Posterior cingulate gyrus (tissue), 11 donors: ENCODE results near the gene MYO10.

Experiments
- DNase-seq, 10 donors: peaks; one replicate each; pipeline versions ENCODE4 v3.0.0 to v3.0.0-alpha.2; 2020 to 2021; ENCODE audit warnings: mixed read lengths in 3 of 10
- intact Hi-C: fragments of 100-400 bp; cut with DNase I; formaldehyde crosslinking; loops from one replicate; pipeline ENCODE4 v1.15.1; 2023

Gene MYO10

DNA sequence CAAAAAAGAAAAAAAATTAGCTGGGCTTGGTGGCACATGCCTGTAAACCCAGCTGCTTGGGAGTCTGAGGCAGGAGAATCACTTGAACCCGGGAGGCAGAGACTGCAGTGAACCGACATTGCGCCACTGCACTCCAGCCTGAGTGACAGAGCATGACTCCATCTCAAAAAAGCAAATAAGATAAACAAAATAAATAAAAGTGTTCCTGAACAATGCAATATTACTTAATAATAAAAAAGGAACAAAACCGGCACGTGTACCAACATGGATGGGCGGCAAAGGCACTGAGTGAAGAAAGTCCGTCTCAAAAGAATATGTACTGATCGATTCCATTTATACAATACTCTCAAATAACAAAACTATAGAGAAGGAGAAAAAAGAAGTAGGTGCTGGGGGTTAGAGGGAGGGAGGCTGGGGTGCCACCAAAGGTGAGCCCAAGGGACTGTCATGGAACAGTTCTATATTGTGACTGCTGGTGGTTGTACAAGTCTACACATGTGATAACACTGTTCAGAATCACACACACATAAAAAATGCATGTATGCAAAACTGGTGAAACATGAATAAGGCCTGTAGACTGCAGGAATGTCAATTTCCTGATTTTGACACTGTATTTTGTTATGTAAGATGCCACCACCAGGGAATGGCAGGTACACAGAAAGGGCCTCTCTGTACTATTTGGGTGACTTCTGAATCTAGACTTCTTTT, 15.8 kb downstream of the MYO10 start:
- intact Hi-C loops, result no loop called here
- DNase-seq, result no peak

- DNase-seq, result no peak
- intact Hi-C loops, result no loop called here
Observed at GRCh38 chr5:16918891-16919671, 17.0 kb downstream of the MYO10 start.

DNA sequence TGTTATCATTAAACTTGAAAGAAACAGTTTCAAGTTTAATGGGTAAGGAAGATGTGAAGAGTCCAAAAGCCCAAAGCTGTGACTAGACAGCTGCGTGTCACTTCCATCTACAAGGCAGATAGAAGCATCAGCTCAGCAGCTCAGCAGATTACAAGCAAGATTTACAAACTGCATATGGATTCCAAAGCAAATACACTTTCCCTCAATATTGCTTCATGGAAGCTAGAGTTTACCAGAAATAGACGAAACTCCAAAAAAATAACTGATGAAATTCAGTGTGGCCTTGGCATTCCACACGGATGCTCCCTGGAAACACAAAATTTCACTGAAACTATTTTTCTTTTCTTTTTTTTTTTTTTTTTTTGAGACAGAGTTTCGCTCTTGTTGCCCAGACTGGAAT, 17.9 kb downstream of the MYO10 start:
- intact Hi-C loops, result no loop called here
- DNase-seq, result no peak

DNA sequence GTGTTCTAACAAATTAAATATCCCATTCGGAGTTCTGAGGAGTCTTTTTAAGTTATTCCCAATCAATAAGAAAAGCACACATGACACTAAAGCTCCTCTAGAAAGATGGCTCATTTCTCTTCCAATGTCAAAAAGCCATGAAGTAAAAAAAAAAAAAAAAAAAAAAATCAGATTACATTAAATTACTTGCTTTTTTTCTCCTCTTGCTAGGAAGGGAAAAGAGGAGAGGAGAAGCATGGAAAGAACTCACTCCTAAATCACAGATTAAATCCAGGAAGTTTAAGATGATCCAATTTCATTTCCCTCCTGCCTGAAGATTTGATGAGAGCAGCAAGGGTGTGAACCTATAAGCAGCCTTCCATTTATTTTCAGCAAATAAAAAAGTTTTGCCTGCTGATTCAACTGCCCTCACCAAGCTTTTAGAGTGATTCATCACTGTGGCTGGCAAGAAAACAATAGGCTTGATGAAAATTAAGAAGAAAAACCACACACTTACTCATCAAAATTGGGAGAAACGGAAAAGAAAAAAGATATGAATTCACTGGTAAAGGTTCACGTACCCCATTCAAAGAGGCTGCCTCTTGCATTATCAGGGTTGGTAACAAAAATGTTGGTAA, 19.7 kb downstream of the MYO10 start:
- DNase-seq, result no peak
- intact Hi-C loops, result no loop called here

DNA sequence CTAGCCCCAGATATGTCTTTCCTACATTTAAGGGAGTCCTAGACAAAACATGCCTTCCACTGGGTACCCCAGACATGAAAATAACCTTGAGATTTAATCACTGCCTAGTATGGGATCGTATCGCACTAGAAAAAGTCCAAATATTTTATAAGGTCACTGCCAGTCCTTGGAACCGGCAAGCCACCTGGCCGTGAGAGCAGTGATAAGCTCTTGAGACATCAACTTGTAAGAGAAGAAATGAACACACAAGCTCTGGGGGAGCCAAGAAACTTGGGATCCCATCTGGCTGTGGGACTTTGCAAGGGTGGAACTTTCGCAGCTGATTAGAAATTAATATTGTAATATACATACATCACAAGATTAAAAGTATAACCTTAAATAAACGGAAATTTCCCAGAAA, 21.5 kb downstream of the MYO10 start:
- no peak for DNase-seq
- intact Hi-C loops, result no loop called here

DNA sequence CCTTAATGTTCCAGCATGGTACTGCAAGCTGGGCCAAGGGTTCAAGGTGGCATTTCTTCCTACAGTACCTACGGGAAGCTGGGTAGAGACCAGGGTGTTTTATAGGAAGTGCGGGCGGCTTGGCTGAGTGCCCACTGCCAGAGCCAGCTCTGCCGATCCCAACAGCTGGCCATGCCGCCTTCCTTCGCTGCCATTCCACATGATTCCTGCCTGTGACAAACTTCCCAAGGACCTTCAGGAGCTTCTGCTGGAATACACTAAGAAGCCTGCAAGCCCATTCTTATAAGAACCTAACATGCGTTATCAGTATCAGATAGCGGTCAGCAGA, 22.0 kb downstream of the MYO10 start:
- intact Hi-C loops, result no loop called here
- no peak for DNase-seq

DNA sequence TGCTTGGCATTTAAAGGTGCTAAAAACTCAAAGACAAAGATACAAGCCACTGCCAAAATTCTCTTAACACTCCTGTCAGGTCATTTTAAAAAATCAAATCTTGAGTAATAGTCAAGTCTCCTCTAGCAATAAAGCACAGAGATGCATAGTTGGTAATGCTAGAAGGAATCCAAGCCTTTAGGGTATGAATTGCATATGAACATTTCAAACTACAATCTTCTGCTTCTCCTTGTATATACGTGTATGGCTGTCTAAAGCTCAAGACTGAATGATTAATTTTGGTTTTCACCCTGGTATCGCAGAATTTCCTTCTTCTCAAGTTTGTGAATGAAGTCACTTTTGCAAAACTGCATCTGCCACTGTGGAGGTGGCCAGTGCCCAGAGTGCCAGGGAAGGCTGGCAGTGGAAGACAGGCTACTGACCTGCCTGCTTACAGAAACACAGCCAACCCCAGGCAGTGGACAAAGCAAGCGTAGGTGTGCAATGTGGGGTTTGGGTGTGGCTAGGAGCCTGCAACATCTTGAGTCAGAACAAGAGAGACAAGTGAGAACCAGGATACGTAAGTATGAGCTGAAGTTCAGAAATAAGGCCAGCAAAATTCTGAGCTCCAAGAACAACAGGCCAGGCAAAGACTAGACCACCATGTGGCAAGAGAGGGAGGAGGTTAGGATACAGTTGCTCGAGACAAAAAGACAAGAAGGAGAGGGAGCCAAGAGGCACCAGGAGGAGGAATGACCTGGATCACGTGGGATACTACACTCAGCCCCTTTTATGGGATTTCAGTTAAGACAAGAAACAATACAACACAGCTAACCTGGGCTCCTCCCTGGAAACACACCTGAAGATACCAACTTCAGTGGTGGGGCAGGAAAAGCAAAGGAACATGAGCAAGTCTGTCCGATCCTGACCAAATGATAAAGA, 22.6 kb downstream of the MYO10 start:
- DNase-seq, result peak in 2 of 10 donors; percentile 19 to 77
- intact Hi-C loops, result no loop called here

- DNase-seq, result no peak
- intact Hi-C loops, result no loop called here
Observed at GRCh38 chr5:16912080-16912479, 24.0 kb downstream of the MYO10 start.

GRCh38 chr5:16909464-16909863, 26.6 kb downstream of the MYO10 start:
- no peak for DNase-seq
- intact Hi-C loops, result no loop called here

GRCh38 chr5:16907270-16907669, 28.8 kb downstream of the MYO10 start:
- no peak for DNase-seq
- intact Hi-C loops, result no loop called here

DNA sequence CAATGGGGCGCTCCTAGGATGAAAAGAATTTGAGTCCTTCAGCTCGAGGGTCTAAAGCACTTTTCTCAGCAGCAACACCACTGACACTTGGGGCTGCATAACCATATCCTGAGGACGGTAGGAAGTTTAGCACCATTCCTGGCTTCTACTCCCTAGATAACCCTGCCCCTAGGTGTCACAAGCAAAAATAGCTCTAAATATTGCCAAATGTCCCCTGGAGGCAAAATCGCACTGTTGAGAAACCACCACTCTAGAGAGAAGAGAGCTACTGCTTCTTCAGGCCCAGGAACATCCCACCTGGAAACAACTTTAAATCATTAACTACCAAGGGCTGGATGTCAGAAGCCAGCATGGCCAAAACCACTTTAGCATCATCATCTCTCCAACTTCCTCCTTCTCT, 29.8 kb downstream of the MYO10 start:
- no peak for DNase-seq
- intact Hi-C loops, result no loop called here

DNA sequence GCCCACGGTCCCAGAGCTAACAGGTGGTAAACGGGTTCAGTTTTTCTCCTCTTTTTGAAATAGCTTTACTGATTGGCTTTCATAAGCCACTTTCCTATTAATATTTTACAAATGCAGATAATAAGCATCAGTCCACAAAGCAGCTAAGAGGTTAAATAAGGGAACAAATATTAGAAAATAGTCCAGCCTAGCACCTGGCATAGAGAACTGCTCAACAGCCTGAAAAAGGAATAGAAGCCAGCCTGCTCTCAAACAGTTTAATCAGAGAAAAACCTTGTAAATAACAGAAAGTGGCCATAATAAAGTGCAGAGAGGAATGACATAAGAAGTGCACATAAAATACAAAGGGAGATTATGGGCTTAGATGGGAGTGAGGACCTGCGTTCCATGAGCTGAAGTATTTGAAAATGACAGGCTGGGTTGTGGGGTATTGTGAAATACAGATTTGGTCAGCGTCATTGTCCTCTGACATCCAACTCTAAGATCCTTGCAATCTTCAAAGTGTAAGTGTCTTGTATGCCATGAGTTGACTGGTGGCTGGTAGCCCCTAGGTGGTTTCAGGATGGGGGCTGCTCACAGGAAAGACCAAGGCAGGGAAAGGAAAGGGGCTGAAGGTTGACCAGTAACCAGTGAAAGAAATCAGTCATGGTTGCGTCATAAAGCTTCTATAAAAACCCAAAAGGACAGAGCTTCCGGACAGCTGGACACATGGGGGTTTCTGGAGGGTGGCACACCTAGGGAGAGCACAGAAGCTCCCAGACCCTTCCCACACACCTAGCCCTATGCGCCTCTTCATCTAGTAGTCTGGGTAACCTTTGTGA, 32.4 kb downstream of the MYO10 start:
- intact Hi-C loops, result no loop called here
- no peak for DNase-seq

- DNase-seq, result no peak
- intact Hi-C loops, result no loop called here
Observed at GRCh38 chr5:16902846-16903245, 33.2 kb downstream of the MYO10 start.

- intact Hi-C loops, result no loop called here
- no peak for DNase-seq
Observed at GRCh38 chr5:16901021-16901644, 35.0 kb downstream of the MYO10 start.

DNA sequence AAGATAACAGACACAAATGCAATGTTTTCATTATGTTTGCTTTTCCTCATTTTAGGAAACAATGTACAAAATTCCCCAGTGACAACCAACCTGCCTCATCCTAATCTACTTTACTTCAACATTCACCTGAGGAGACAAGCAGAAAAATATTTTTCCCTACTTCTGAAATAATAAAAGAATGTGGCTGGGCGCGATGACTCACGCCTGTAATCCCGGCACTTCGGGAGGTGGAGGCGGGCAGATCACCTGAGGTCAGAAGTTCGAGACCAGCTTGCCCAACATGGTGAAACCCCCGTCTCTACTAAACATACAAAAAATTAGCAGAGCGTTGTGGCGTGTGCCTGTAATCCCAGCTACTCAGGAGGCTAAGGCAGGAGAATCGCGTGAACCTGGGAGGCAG, 36.9 kb downstream of the MYO10 start:
- intact Hi-C loops, result no loop called here
- no peak for DNase-seq

DNA sequence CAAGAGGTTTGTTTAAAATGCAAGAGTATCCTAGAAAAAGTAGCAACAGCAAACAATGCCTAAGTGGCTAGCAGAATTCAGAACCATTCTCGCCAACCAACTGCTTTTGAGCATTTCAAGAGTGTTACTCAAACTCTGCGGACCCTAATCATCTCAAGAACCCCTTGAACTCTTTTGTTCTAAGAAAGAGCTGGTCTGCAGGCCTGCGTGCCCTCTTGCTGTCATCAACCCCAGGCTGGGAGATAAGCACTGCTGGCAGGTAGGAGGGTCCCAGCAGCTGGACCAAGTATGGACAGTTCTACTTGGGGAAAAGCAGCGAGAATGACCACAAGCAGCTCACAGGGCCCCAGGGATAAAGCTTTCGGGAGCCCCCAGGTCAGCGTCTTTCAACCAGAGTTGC, 38.3 kb downstream of the MYO10 start:
- intact Hi-C loops, result no loop called here

DNA sequence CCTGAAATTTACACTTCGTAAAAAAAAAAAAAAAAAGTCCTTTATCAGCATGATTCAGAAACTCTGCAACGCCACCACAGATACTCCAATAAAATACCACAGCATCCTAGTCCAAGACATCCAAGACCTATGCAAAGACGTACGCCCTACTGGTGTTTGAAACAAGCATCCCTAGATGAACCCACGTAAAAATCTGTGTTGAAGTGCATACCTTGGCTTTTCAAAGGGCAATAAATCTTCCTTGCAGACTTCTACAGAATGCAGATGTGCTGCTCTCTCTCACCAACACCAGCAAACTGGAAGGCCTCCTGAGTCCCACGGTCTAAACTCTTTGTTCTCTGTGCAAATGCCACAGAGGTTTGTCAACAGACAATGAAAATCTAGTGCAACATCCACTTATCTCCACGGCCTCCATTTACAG, 38.8 kb downstream of the MYO10 start:
- DNase-seq, result no peak
- intact Hi-C loops, result no loop called here

More for the DNA sequence above, 38.3 kb downstream of the MYO10 start:
- DNase-seq, result no peak

- no peak for DNase-seq
- intact Hi-C loops, result no loop called here
Observed at GRCh38 chr5:16896767-16897166, 39.3 kb downstream of the MYO10 start.

DNA sequence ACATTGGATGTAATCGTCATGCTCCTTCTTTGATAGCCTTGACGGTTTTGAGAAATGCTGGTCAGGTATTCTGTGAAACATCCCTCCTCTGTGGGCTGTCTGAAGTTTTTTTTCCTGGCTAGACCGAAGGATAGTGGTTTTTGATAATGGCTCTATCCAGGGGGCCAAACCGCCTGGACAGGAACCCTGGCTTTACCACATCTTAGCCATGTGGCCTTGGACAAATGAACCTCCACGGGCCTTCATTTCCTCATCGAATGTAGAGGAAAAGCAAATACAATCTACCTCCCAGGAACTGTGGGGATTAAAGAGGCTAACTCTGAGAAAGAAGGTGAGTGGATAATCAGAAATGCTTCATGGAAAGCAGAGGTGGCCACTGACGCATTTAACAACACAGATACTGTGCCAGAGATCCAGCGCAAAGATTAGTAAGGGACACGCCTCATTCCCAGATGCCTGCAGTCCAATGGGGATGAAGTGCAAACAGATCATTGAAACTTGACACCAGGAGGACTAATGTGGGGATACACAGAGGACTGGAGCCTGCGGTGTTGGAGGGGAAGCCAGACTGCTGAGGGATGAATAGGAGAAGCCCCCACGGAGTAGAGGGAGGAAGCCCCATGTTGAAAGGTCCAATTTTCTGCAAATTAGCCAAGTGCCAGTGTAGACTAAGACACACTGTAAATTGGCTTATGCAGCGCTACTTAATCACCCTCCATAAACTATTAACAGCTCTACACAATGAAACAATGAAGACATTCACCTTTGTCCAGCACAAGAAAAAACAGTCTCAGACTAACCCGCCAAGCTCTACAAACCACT, 41.6 kb downstream of the MYO10 start:
- intact Hi-C loops, result no loop called here
- no peak for DNase-seq
